ENCODE measurements around the gene NCOA5.
A peak's percentile ranks its signal among the peaks of the same experiment; 100 is the strongest.

NCOA5 gene

GRCh38 chr20:46034039-46034438 is 55.7 kb downstream of the NCOA5 start:
- DNase-seq = no peak

- DNase-seq = peak; percentile 37
Measured at GRCh38 chr20:46031701-46032254, 58.0 kb downstream of the NCOA5 start.

GRCh38 chr20:46031014-46031569 is 58.7 kb downstream of the NCOA5 start:
- DNase-seq = no peak

DNA sequence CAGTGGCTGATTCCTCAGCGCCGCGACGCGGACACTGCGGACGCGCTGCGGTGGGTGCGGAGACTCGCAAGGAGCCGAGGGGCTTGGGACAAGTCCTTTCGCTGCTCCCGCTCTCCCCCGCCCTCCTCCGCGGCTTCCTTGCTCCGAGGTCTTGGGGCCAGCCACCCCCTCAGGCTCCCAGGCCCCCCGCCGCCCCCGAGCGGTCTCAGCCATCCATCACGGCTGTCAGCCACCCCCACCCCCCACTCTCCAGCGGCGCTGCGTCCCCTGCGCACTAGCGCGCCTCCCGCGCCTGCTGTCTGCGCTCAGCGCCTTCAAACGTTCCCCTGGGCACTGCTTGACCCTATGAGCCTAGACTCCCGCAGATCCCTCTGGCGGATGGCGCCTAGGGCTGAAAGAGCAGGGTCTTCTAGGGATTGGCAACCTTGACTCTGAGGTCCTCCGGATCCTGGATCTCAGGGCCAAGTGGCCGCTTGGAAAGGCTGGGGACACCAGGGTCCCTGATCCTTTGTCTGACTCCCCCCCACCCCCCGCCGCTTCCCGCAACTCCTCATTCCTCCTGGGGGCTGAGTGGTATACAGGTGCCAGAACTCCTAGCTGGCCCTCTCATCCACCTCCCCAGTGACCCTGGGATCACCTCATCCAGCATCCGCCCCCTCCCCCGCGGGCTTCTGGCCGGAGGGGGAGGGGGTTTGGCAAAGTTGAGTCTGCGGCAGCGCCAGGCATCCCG is 59.3 kb downstream of the NCOA5 start:
- no peak for DNase-seq

DNA sequence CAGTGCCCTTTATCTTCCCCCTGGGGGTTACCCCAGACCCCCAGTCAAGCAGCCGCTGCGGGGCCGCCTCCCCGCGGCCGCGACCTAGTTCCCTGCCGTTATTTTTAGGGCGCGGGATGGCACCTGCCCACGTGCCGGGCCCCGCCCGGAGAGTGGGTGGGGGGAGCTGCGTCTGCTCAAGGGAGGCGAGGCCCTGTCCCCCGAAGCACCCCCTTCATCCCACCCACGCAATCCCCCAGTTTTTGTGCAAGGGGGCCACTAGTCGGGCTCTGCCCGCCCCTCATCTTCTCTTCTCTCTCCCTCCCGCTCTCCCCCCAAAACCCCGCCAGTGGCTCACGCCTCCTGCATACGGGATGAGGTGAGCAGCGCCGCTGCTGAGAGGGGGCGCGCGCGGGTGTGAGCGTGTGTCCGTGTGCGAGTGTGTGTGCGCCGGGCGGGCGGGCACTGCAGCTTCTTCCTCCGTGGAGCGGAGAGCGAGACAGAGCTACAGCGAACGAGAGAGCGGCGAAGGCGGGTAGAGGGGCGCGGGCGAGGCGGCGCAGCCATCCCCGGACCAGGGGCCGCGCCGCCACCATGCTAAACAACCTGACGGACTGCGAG is 60.9 kb downstream of the NCOA5 start, which contains the start of gene SLC12A5:
TSS of gene SLC12A5 (plus strand) at position 444 of the 600 bp plus-strand sequence. CDS start at position 574, 130 bp downstream.
- no peak for DNase-seq

DNA sequence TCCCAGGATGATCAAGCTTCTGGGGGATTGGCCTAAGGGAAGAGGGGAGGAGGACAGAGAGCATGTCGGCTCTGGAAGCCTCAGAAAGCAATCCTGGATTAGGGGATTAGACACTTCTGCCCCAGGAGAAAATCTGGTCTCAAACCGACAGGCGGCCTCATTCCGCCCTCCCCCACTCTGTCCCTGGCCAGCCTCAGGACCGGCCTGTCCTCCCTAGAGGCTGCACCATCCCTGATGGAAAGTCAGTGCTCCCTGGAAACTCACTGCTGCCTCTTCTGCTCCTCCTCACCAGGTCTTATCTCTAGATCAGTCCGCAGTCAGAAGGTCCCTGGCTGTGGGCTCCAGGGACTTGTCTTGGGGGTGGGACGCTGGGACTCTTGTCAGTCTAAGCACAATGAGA is 61.7 kb downstream of the NCOA5 start:
- DNase-seq = no peak

DNA sequence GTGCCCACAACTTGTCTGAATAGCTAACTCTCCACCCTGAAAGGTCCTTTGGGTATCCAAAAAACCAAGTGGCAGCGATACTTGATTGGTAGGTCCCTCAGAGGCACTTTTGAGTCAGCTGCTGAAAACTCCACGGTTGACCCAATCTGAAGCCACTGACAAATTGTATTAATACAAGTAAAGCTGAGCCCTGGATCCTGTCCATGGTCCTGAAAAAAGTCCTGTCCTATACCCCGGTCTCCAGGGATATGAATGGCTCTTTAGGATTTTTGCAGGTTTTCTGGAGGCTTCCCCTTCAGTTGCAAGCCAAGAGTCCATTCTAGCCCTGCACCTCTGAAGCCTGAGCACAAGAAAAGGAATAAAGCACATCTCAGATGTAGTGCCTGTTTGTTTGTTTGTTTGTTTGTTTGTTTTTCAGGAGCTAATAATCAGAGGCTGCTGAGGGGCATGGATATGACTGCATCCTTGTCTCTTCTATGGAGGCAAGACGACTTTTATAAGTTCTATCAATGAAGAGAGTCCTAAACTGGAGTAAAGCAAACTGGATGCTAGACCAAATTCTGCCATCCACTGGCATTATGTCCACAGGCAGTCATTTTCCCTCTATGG is 62.4 kb downstream of the NCOA5 start:
- DNase-seq = no peak

DNA sequence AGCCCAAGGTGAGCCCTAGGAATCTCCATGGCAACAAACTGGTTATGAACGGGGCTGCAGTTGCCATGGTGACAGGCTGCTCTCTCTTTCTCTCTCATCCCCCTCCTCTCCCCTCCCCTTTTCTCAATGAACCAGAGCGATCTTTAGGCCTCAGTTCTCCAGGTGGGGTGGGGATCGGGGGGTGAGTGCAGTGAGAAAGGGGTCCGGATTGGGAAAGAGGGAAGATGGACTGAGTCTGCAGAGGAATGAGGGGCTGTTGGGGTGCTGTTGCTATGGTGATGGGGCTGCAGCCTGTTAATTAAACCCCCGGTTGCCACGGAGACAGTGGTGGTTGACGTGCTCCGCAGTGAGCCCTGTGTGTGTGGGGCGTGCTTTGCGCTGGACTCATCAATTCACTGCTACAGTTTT is 64.4 kb downstream of the NCOA5 start:
- DNase-seq = no peak

DNA sequence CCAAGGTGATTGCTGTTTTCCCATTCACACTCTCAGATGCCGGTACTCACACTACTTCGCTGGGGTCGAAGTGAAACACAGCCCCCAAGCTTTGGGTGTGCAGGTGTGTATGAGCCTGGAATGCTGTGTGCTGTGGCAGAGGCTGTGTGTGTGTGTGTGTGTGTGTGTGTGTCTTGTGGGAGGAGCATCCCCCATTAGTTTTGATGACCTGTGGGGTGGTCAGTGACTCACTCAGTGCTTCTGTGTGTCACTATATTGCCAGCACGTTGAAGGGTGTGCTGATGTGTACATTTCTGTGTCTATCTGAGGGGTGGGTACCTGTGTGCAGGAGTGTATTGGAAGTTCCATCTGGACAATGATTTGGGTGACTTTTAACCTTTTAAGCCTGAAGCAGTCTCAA is 65.8 kb downstream of the NCOA5 start:
- no peak for DNase-seq

DNA sequence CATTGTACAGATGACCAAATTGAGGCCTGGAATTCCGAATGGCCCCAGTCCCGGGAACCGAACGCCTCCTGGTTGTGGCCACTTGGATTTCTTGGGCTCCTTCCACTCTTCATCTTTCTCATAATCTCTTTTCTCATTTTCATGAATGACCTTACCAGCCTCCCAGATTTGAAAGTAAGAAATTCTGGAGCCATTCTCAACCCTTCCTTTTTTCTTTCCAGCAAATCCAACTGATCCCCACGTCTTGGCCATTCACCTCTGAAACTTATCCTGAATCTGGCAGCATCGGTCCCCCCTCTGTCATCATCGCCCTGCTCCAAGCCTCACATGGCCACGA is 66.6 kb downstream of the NCOA5 start:
- DNase-seq = no peak

- DNase-seq = peak; percentile 13
Measured at GRCh38 chr20:46022411-46023147, 67.2 kb downstream of the NCOA5 start.

DNA sequence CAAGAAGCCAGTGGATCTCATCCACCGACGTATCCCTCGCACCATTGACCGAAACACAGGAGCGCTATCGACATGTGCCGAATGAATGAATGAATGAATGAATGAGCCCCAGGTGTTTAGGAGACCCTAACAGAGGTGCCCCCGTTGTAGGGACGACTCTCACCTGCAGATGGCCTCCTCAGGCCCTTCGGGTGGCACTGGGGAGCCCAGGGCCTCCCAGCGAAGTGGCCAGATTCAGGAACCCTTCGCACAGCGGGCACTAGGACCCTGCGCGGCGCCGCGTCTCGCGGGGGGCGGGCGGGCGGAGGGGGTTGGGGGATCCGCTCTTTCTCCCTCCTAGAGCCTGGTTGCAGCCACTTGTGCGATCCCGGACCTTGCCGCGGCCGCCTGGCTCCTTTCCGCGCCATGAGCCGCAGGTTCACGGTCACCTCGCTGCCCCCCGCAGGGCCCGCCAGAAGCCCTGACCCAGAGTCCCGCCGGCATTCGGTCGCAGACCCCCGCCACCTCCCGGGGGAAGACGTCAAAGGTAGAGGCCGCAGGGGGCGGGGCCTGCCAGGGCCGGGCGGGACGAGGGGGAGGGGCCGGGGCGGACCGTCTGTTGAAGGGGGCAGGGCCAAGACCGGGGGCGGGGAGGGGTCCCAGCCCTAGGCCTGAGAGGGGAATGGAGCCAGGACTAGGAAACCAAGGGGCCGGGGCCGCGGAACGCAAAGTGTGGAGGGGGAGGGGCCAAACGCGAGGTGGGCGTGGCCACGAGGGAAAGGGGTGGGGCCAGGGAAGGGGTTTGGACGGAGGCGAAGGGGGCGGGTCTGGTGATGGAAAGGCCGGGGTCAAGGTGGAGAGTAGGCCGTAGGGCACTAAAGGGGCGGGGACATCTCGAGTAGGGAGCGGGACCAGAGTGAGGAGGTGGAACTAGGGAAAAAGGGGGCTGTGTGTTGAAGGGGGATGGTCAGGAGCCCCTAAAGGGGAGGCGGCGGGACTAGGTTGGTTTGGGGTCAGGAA is 68.1 kb downstream of the NCOA5 start:
- DNase-seq = peak; percentile 54

DNA sequence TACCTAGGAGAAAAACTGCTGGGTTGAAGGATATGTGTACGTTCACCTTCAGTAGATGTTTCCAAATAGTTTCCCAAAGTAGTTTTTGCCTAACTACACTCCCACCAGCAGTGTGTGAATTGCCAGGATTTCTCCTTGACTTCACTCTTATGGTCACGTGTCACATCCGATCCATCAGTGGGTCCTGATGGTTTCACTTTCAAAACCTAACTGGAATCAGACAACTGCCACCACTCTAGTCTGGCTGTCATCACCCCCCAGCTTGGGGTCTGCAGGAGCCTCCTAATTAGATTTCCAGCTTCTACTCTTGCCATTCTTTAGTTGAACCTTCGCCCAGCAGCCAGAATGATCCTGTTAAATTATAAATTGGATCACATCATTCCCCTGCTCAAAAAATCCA is 69.2 kb downstream of the NCOA5 start:
- no peak for DNase-seq

- DNase-seq = no peak
Measured at GRCh38 chr20:46018611-46019010, 71.2 kb downstream of the NCOA5 start.

DNA sequence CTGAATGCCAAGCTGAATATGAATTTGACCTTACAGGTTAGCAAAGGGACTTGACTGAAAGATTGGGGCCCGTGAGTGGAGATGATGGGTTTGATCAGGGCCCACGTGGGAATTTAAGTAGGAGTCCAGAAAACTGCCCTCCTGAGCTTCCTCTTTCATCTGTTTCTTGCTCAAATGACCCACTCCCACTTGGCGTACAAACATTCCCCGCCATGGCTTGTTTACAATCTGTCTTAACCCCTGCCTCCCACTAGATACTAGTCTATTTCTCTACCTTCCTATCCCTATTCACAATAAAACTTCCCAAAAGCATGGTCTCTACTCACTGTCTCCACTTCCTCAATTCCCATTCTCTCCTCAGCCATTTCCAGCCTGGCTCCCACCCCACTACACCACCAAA is 71.7 kb downstream of the NCOA5 start:
- DNase-seq = no peak

GRCh38 chr20:46017272-46017671 is 72.5 kb downstream of the NCOA5 start:
- no peak for DNase-seq

DNA sequence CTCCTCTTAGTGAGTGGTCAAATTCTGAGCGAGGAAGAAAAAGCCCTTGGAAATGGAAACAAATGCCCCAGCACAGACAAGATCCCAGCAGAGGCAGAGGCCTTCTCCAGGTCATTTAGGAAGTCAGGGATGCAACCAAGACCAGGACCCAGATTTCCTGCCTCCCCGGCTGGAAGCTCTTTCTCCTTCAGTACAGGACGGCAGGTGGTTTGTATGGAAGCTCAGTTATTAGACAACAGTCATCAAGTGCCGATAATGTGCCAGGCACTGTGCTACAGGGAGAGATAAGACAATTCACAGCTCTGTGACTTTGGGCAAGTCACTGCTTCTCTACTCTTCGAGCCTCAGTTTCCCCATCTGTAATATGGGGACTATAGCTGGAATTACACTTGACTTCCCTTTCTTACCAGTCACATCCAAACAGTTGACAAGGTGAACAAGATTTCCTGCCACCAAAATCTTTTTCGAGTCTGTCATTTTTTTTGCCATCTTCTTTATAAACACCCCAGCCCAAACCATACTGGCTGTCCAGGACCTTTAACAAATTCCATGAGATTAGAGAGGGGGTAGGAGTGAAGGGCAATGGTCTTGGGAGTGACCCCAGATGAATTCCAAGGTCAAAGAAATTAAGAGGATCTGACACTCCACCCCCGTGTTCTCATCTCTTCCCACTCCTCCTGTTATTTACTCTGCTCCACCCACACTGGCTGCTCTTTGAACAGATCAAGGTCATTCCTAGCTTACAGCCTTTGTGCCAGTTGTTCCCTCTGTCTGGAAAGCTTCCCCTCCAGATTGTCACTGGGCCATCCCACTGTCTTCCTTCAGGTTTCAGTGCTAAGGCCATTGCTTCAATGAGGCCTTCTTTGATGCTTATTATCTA is 75.0 kb downstream of the NCOA5 start:
- DNase-seq = no peak

DNA sequence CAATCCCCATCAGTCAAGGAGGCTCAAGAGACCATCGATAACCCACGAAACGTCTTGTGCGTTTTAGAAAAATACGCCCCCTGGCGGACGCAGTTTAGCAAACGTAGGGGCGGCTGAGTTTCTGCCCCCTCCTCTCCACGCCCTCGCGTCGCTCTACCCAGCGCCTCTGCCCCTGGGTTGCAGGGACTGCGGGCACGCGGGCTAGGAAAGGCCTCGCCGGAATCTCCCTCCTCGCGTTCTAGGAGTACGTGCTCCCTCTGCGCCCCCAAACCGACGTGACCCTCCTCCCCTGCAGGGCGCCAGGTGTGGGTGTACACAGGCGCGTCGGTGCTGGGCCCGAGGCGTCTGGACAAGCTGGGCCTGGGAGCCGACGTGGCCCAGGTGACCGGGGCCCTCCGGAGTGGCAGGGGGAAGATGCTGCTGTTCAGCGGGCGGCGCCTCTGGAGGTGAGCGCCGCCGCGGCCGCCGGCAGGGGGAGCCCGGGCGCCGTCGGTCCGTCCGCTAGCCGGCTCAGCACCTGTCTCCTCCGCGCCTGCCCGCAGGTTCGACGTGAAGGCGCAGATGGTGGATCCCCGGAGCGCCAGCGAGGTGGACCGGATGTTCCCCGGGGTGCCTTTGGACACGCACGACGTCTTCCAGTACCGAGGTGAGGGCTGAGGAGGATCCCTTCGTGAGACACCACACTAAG is 75.8 kb downstream of the NCOA5 start:
- peak; percentile 52 for DNase-seq

GRCh38 chr20:46013322-46013828 is 76.4 kb downstream of the NCOA5 start:
- no peak for DNase-seq

DNA sequence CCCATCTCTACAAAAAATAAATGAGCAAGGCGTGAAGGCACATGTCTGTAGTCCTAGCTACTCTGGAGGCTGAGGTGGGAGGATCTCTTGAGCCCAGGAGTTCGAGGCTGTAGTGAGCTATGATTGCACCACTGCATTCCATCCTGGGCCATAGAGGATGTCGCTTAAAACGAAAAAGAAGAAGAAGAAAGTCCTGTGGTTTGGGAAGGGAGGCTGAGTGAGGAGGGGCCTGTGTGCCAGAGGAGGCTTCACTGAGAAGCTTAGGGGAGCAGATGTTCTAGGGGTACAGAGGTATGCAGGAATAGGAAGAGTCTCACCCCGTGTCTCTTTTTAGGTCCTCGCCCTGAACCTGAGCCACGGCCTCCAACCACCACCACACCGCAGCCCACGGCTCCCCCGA is 76.8 kb downstream of the NCOA5 start:
- no peak for DNase-seq
